Duodenal mucosa (tissue), 2 donors: ENCODE measurements around the gene OSCP1.

ENCODE experiments used
- H3K27ac ChIP-seq: one replicate; pipeline ENCODE4 v1.7.0; 2013; ENCODE audit warnings: low read depth, low read length
- H3K27me3 ChIP-seq, 2 donors: one replicate each; pipeline ENCODE4 v1.7.0; 2013; ENCODE audit warnings: low read length in 2 of 2, control low read depth in 1 of 2; ENCODE audit not compliant: insufficient read depth in 2 of 2, control insufficient read depth in 1 of 2
- H3K36me3 ChIP-seq, 2 donors: one replicate each; pipeline ENCODE4 v1.7.0; 2013; ENCODE audit warnings: low read length in 2 of 2, control low read depth in 1 of 2; ENCODE audit not compliant: insufficient read depth in 2 of 2, control insufficient read depth in 1 of 2
- H3K4me1 ChIP-seq, 2 donors: one replicate each; pipeline ENCODE4 v1.7.0; 2013; ENCODE audit warnings: low read length in 2 of 2, control low read depth in 1 of 2; ENCODE audit not compliant: insufficient read depth in 2 of 2, control insufficient read depth in 1 of 2
- H3K4me3 ChIP-seq, 2 donors: one replicate each; pipeline ENCODE4 v1.7.0; 2013; ENCODE audit warnings: low read length in 2 of 2, low read depth in 1 of 2
- H3K9ac ChIP-seq, 2 donors: one replicate each; pipeline ENCODE4 v1.7.0; 2013; ENCODE audit warnings: low read length in 2 of 2, low read depth in 1 of 2
- H3K9me3 ChIP-seq, 2 donors: one replicate each; pipeline ENCODE4 v1.7.0; 2013; ENCODE audit warnings: low read length in 2 of 2, control low read depth in 1 of 2; ENCODE audit not compliant: control insufficient read depth in 1 of 2

The OSCP1 gene

DNA sequence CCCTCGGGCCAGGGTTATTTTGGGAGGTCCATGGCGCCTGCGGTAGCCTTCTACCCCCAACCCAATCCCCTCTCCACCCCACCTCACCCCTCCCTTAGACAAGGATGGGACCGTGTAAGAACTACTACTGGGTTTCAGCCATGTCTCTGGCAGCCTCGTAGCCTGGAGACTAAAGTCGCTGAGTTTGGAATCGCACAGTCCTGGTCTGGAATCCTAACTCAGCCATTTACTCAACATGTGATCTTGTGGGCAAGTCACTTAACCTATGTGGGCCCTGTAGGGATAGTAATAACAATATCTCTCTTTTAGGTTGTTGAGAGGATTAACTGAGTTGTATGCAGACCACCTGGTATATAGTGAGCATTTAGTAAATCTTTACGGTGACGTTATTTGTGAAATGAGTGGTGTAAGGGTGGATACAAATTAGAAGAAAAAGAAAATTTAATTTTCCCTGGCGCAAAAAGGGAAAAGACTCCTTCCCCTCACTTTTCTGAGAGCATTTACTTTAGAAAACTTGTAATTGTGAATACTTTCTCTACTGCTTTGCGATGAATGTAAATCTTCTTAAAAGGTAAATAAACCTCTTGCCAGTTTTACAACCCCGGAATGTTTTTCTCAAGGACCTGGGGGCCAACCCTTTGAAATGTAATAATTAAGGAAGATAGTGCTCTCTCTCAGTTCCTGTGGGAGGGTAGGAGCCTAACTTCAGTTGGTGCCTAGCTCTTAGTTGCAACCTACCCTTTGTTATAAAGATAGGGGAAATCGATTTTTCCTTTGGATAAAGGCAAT is 14.5 kb upstream of the OSCP1 start:
- Histone ChIP-seq H3K27me3 (no peaks in the 10 kb centered on the region), H3K36me3 (peaks cover 9 to 25% of the 10 kb centered on the region in 2 donors), H3K4me1 (peaks cover 15 to 16% of the 10 kb centered on the region in 2 donors), H3K9me3 (no peaks in the 10 kb centered on the region), H3K4me3 (peak overlapping the region; percentile 98 to 99), H3K9ac (peak overlapping the region; percentile 79 to 93), H3K27ac (peak overlapping the region; percentile 79)

- Histone ChIP-seq H3K27ac (peak within 1 kb of the TSS; percentile 79), H3K9me3 (no peaks in the 10 kb centered on the region), H3K27me3 (no peaks in the 10 kb centered on the region), H3K4me1 (peaks cover 15 to 16% of the 10 kb centered on the region in 2 donors), H3K9ac (peak within 1 kb of the TSS; percentile 79 to 93), H3K36me3 (peaks cover 9 to 33% of the 10 kb centered on the region in 2 donors), H3K4me3 (peak within 1 kb of the TSS; percentile 98 to 99)
Measured at GRCh38 chr1:36463803-36464604, 13.8 kb upstream of the OSCP1 start, which contains the start of gene MRPS15. TSS of gene MRPS15 (minus strand) at chr1:36464384. CDS start at chr1:36464275, 109 bp downstream.

GRCh38 chr1:36463463-36463802 is 13.2 kb upstream of the OSCP1 start:
- H3K9ac ChIP-seq, result peak overlapping the region; percentile 79 to 93
- H3K27me3 ChIP-seq, result no peaks in the 10 kb centered on the region
- H3K27ac ChIP-seq, result no peak overlapping the region
- H3K9me3 ChIP-seq, result no peaks in the 10 kb centered on the region
- H3K4me1 ChIP-seq, result peaks cover 16 to 18% of the 10 kb centered on the region in 2 donors
- H3K36me3 ChIP-seq, result peaks cover 14 to 39% of the 10 kb centered on the region in 2 donors
- H3K4me3 ChIP-seq, result peak overlapping the region; percentile 98 to 99

DNA sequence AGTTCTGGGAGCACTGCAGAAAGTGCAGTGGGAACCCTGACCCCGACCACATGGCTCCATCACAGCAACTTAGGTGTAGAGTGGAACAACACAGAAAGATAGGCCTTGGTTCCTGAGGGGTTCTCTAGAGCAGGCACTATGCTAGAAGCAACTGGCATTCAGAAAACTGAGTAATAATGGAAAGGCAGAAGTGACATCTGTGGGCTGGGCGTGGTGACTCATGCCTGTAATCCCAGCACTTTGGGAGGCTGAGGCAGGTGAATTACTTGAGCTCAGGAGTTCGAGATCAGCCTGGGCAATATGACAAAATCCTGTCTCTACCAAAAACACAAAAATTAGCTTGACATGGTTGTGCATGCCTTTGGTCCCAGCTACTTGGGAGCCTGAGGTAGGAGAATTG is 8.7 kb upstream of the OSCP1 start:
- H3K36me3 ChIP-seq, result peaks cover 27 to 71% of the 10 kb centered on the region in 2 donors
- no peak overlapping the region for H3K27ac ChIP-seq
- H3K9ac ChIP-seq, result no peak overlapping the region
- H3K9me3 ChIP-seq, result no peaks in the 10 kb centered on the region
- H3K27me3 ChIP-seq, result no peaks in the 10 kb centered on the region
- peaks cover 6 to 16% of the 10 kb centered on the region in 2 donors for H3K4me1 ChIP-seq
- no peak overlapping the region for H3K4me3 ChIP-seq

DNA sequence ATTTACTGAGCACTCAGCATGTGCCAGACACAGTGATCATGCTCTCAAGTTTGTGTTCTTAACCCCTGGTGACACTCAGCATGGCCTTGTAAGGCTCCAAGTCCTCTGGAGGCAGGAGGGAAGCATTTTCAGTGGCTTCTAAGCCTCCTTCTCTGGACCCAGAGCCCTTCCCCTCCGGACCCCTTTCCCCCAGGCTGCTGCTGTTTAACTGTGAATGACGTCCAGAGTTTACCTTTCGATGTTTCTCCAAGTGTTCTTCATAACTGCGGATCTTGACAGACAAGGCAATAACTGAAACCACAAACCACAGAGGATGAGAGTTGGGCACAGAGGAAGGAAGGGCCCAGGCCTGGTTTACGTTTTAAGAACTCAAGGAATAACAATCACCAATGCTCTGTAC is 7.4 kb upstream of the OSCP1 start:
- H3K36me3 ChIP-seq, result peaks cover 27 to 71% of the 10 kb centered on the region in 2 donors
- H3K27me3 ChIP-seq, result no peaks in the 10 kb centered on the region
- no peak overlapping the region for H3K27ac ChIP-seq
- no peak overlapping the region for H3K4me3 ChIP-seq
- no peaks in the 10 kb centered on the region for H3K9me3 ChIP-seq
- H3K9ac ChIP-seq, result no peak overlapping the region
- peaks cover 0 to 10% of the 10 kb centered on the region in 2 donors for H3K4me1 ChIP-seq

- peaks cover 0 to 6% of the 10 kb centered on the region in 2 donors for H3K4me1 ChIP-seq
- H3K9ac ChIP-seq, result no peak overlapping the region
- H3K27me3 ChIP-seq, result no peaks in the 10 kb centered on the region
- no peak overlapping the region for H3K4me3 ChIP-seq
- H3K27ac ChIP-seq, result no peak overlapping the region
- H3K36me3 ChIP-seq, result peaks cover 25 to 61% of the 10 kb centered on the region in 2 donors
- no peaks in the 10 kb centered on the region for H3K9me3 ChIP-seq
Measured at GRCh38 chr1:36456391-36456928, 6.2 kb upstream of the OSCP1 start.

DNA sequence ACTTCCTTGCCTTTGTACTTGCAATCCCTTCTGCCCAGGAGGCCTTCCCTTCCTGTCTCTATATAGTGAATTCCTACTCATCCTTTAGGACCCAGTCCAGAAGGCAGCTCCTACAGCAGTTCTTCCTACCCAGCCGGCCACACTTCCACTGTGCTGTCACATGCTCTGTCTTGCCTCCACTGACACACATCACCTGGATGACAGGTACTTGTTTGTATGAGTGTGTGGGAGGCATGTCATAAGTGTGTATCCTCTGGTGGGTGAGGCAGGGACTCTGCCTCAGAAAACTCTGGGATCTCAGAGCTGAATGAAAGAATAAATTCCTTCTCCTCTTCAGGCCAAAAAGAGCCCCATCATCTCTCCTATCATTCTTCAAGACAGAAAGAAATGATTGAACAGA is 5.1 kb upstream of the OSCP1 start:
- Histone ChIP-seq H3K4me1 (peaks cover 0 to 6% of the 10 kb centered on the region in 2 donors), H3K36me3 (peaks cover 18 to 50% of the 10 kb centered on the region in 2 donors), H3K4me3 (no peak overlapping the region)

DNA sequence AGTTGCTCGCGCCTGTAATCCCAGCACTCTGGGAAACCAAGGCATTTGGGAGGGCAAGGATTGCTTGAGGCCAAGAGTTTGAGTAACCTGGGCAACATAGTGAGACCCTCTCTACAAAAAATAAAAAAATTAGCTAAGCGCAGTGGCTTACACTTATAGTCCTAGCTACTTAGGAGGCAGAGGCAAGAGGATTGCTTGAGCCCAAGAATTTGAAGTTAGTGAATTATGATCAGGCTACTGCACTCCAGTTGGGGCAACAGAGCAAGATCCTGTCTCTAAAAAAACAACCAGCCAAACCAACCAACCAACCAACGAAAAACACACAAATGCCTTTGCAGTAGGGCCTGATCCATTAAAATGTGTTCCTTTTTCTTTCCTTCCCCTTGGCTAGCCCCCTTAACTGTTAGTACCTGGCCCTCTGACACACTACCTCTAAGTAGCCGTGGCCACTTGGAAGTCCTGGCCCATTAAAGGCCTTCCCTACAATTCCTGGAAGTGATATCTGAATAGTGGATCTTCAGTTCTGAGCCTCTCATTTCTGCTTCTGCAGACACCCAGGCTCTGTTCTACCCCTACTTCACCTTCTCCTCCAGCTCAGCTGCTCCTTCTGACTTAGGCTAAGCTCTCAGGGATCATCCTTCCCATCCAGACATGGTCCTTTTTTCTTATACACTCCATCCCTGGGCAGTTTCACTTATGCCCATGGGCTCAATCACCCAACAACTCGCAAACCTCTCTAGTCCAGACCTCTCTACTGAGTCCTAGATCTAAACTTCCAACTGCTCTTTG is 3.5 kb upstream of the OSCP1 start:
- no peak overlapping the region for H3K9ac ChIP-seq
- no peak overlapping the region for H3K4me3 ChIP-seq
- no peak overlapping the region for H3K27ac ChIP-seq
- H3K9me3 ChIP-seq, result no peaks in the 10 kb centered on the region
- H3K27me3 ChIP-seq, result no peaks in the 10 kb centered on the region
- peaks cover 0 to 6% of the 10 kb centered on the region in 2 donors for H3K4me1 ChIP-seq
- peaks cover 16 to 36% of the 10 kb centered on the region in 2 donors for H3K36me3 ChIP-seq

More for the DNA sequence above, 5.1 kb upstream of the OSCP1 start:
- Histone ChIP-seq H3K9me3 (no peaks in the 10 kb centered on the region), H3K27me3 (no peaks in the 10 kb centered on the region), H3K27ac (no peak overlapping the region), H3K9ac (no peak overlapping the region)

- peaks cover 12 to 31% of the 10 kb centered on the region in 2 donors for H3K36me3 ChIP-seq
- no peak overlapping the region for H3K27ac ChIP-seq
- no peak overlapping the region for H3K4me3 ChIP-seq
- no peaks in the 10 kb centered on the region for H3K27me3 ChIP-seq
- H3K9me3 ChIP-seq, result no peaks in the 10 kb centered on the region
- H3K9ac ChIP-seq, result no peak overlapping the region
- peaks cover 0 to 3% of the 10 kb centered on the region in 2 donors for H3K4me1 ChIP-seq
Measured at GRCh38 chr1:36453051-36453450, 2.8 kb upstream of the OSCP1 start.
